Neural cell (in vitro differentiated cells): ENCODE measurements around the gene TOR3A. TPM values are rescaled to one million over a fixed set of nuclear protein-coding genes. Genes with fewer than 3 reads are reported as not detected.

Experiments
- H2AFZ ChIP-seq: fragments of 200-600, 300-800 bp; sonication (generic), shearing (Covaris generic); 2 replicates; pipeline ENCODE4 v1.6.0; 2014; ENCODE audit warnings: low read depth, mild to moderate bottlenecking, antibody characterized with exemption, low read length, moderate library complexity
- H3F3A ChIP-seq: fragments of 200-600 bp; shearing (Covaris generic); 2 replicates; pipeline ENCODE4 v1.6.1; 2016; ENCODE audit warnings: mild to moderate bottlenecking, moderate library complexity, mixed read lengths, antibody characterized with exemption, low read length; ENCODE audit not compliant: insufficient read depth, poor library complexity, severe bottlenecking
- H3K27ac ChIP-seq: fragments of 200-600, 300-800 bp; sonication (generic), shearing (Covaris generic); 2 replicates; pipeline ENCODE4 v1.5.1; 2014; ENCODE audit warnings: mild to moderate bottlenecking, low read length, moderate library complexity
- H3K27me3 ChIP-seq: fragments of 300-800, 200-600 bp; sonication (generic), shearing (Covaris generic); 2 replicates; pipeline ENCODE4 v1.6.0; 2014; ENCODE audit warnings: mild to moderate bottlenecking, low read depth, low read length, moderate library complexity; ENCODE audit not compliant: insufficient read depth
- H3K36me3 ChIP-seq: fragments of 300-800, 200-600 bp; sonication (generic), shearing (Covaris generic); 2 replicates; pipeline ENCODE4 v1.5.1; 2014; ENCODE audit warnings: mild to moderate bottlenecking, antibody characterized with exemption, low read length, moderate library complexity; ENCODE audit not compliant: insufficient read depth
- H3K4me2 ChIP-seq: fragments of 300-800, 200-600 bp; sonication (generic), shearing (Covaris generic); 2 replicates; pipeline ENCODE4 v1.6.0; 2014; ENCODE audit warnings: mild to moderate bottlenecking, low read length
- H3K4me3 ChIP-seq: fragments of 300-800, 200-600 bp; sonication (generic), shearing (Covaris generic); 2 replicates; pipeline ENCODE4 v1.5.1; 2014; ENCODE audit warnings: mild to moderate bottlenecking, low read length, moderate library complexity
- H3K79me2 ChIP-seq: fragments of 200-600 bp; shearing (Covaris generic); replicated peaks from 2 replicates; pipeline ENCODE4 v1.6.0; 2014; ENCODE audit warnings: mild to moderate bottlenecking, low read length, moderate library complexity; ENCODE audit not compliant: insufficient read depth
- H3K9ac ChIP-seq: fragments of 300-800, 200-600 bp; sonication (generic), shearing (Covaris generic); 2 replicates; pipeline ENCODE4 v1.6.1; 2016; ENCODE audit warnings: mild to moderate bottlenecking, low read length, mixed read lengths
- H3K9me2 ChIP-seq: fragments of 200-600 bp; shearing (Covaris generic); 2 replicates; pipeline ENCODE4 v1.6.1; 2016; ENCODE audit warnings: mild to moderate bottlenecking, low read length, mixed read lengths; ENCODE audit not compliant: insufficient read depth
- H3K9me3 ChIP-seq: fragments of 200-600, 300-800 bp; sonication (generic), shearing (Covaris generic); 2 replicates; pipeline ENCODE4 v1.6.1; 2016; ENCODE audit warnings: mild to moderate bottlenecking, mixed run types, low read length, moderate library complexity, mixed read lengths
- H4K20me1 ChIP-seq: fragments of 200-600 bp; shearing (Covaris generic); 2 replicates; pipeline ENCODE4 v1.6.1; 2016; ENCODE audit warnings: mild to moderate bottlenecking, mixed run types; ENCODE audit not compliant: insufficient read depth
- EP300 ChIP-seq: fragments of 450-650 bp; conservative IDR thresholded peaks from 2 replicates; pipeline ENCODE4 v1.6.1; 2014; ENCODE audit warnings: antibody characterized with exemption, mild to moderate bottlenecking, moderate library complexity; ENCODE audit not compliant: poor library complexity, severe bottlenecking
- EZH2 ChIP-seq: fragments of 200-600, 300-800 bp; shearing (Covaris generic), sonication (generic); IDR thresholded peaks from 2 replicates; pipeline ENCODE4 v1.6.1; 2014; ENCODE audit warnings: antibody characterized with exemption, low read length, borderline replicate concordance, mild to moderate bottlenecking; ENCODE audit not compliant: insufficient read depth, poor library complexity, severe bottlenecking
- MXI1 ChIP-seq: fragments of 450-650 bp; conservative IDR thresholded peaks from 2 replicates; pipeline ENCODE4 v1.6.1; 2014; ENCODE audit warnings: antibody characterized with exemption, mild to moderate bottlenecking; ENCODE audit not compliant: poor library complexity, severe bottlenecking
- POLR2AphosphoS5 ChIP-seq: IDR thresholded peaks from 2 replicates; pipeline ENCODE4 v1.6.1; 2012
- RAD21 ChIP-seq: fragments of 450-650 bp; conservative IDR thresholded peaks from 2 replicates; pipeline ENCODE4 v1.6.1; 2014; ENCODE audit warnings: antibody characterized with exemption, mild to moderate bottlenecking, moderate library complexity
- SMC3 ChIP-seq: fragments of 450-650 bp; conservative IDR thresholded peaks from 2 replicates; pipeline ENCODE4 v1.6.1; 2014; ENCODE audit warnings: antibody characterized with exemption, mild to moderate bottlenecking, moderate library complexity; ENCODE audit not compliant: poor library complexity
- TAF1 ChIP-seq: IDR thresholded peaks from 2 replicates; pipeline ENCODE4 v1.6.1; 2012; ENCODE audit warnings: low read depth
- polyA plus RNA-seq: library from polyadenylated mRNA; depleted of rRNA; stranded (reverse); fragments of >200 nt; gene quantifications from 2 replicates; pipeline ENCODE4 v1.2.3, GENCODE V29; 2014
- TF ChIP-seq, protein P1 (sequence below): IDR thresholded peaks from 2 replicates; pipeline ENCODE4 v1.6.1; 2012; ENCODE audit warnings: borderline replicate concordance
- TF ChIP-seq, protein P2 (sequence below): fragments of 450-650 bp; IDR thresholded peaks from 2 replicates; pipeline ENCODE4 v1.5.1; 2014; ENCODE audit warnings: antibody characterized with exemption, mild to moderate bottlenecking, moderate library complexity; ENCODE audit not compliant: poor library complexity, severe bottlenecking

Gene TOR3A
- polyA plus RNA-seq, 1 donor from 2014 or later = 13.5 TPM

DNA sequence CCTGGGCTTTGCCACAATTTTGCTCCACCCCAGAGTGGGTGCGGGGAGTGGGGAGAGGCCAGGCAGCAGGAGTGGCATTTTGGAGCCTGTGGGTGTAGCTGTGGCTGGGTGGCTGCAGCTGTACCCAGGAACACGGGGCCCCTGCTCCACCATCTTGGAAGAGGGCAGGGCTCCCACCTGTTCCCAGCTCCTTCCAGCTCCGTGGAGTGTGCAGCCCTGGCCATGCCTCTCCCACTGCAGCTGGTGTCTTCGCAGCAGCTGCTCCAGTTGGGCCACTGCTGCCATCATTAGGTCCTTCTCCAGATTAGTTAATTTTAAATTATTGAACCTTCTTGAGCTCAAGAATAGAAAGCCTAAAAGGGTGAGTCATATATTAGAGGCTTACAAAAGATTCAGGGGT lies 38.6 kb upstream of the TOR3A start:
- peaks cover 5% of the 10 kb centered on the region for H3K79me2 ChIP-seq
- H3K4me2 ChIP-seq = no peak overlapping the region
- no peak overlapping the region for H2AFZ ChIP-seq
- H3K9ac ChIP-seq = no peak overlapping the region
- H3K9me3 ChIP-seq = no peaks in the 10 kb centered on the region
- no peak for TF ChIP-seq SMC3
- TF ChIP-seq MXI1 = no peak
- TF ChIP-seq TAF1 = no peak
- no peak for TF ChIP-seq EZH2
- TF ChIP-seq POLR2AphosphoS5 = no peak
- no peak for TF ChIP-seq EP300
- TF ChIP-seq, protein P1, sequence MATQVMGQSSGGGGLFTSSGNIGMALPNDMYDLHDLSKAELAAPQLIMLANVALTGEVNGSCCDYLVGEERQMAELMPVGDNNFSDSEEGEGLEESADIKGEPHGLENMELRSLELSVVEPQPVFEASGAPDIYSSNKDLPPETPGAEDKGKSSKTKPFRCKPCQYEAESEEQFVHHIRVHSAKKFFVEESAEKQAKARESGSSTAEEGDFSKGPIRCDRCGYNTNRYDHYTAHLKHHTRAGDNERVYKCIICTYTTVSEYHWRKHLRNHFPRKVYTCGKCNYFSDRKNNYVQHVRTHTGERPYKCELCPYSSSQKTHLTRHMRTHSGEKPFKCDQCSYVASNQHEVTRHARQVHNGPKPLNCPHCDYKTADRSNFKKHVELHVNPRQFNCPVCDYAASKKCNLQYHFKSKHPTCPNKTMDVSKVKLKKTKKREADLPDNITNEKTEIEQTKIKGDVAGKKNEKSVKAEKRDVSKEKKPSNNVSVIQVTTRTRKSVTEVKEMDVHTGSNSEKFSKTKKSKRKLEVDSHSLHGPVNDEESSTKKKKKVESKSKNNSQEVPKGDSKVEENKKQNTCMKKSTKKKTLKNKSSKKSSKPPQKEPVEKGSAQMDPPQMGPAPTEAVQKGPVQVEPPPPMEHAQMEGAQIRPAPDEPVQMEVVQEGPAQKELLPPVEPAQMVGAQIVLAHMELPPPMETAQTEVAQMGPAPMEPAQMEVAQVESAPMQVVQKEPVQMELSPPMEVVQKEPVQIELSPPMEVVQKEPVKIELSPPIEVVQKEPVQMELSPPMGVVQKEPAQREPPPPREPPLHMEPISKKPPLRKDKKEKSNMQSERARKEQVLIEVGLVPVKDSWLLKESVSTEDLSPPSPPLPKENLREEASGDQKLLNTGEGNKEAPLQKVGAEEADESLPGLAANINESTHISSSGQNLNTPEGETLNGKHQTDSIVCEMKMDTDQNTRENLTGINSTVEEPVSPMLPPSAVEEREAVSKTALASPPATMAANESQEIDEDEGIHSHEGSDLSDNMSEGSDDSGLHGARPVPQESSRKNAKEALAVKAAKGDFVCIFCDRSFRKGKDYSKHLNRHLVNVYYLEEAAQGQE = no peak
- TF ChIP-seq, protein P2, sequence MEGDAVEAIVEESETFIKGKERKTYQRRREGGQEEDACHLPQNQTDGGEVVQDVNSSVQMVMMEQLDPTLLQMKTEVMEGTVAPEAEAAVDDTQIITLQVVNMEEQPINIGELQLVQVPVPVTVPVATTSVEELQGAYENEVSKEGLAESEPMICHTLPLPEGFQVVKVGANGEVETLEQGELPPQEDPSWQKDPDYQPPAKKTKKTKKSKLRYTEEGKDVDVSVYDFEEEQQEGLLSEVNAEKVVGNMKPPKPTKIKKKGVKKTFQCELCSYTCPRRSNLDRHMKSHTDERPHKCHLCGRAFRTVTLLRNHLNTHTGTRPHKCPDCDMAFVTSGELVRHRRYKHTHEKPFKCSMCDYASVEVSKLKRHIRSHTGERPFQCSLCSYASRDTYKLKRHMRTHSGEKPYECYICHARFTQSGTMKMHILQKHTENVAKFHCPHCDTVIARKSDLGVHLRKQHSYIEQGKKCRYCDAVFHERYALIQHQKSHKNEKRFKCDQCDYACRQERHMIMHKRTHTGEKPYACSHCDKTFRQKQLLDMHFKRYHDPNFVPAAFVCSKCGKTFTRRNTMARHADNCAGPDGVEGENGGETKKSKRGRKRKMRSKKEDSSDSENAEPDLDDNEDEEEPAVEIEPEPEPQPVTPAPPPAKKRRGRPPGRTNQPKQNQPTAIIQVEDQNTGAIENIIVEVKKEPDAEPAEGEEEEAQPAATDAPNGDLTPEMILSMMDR = no peak
- H3K4me3 ChIP-seq = no peak overlapping the region
- no peaks in the 10 kb centered on the region for H3F3A ChIP-seq
- H3K9me2 ChIP-seq = no peaks in the 10 kb centered on the region
- no peaks in the 10 kb centered on the region for H3K36me3 ChIP-seq
- no peaks in the 10 kb centered on the region for H3K27me3 ChIP-seq
- no peak overlapping the region for H3K27ac ChIP-seq
- H4K20me1 ChIP-seq = no peaks in the 10 kb centered on the region

- Histone ChIP-seq H2AFZ (no peak overlapping the region), H4K20me1 (no peaks in the 10 kb centered on the region), H3K4me2 (no peak overlapping the region), H3K9ac (no peak overlapping the region), H3K9me3 (no peaks in the 10 kb centered on the region), H3K79me2 (peaks cover 5% of the 10 kb centered on the region), H3K4me3 (no peak overlapping the region), H3K9me2 (no peaks in the 10 kb centered on the region), H3K36me3 (no peaks in the 10 kb centered on the region), H3K27me3 (no peaks in the 10 kb centered on the region), H3K27ac (no peak overlapping the region), H3F3A (no peaks in the 10 kb centered on the region)
- TF ChIP-seq, protein P2 = no peak
- TF ChIP-seq EP300 = no peak
- no peak for TF ChIP-seq POLR2AphosphoS5
- TF ChIP-seq EZH2 = no peak
- no peak for TF ChIP-seq RAD21
- TF ChIP-seq, protein P1 = no peak
- no peak for TF ChIP-seq MXI1
- TF ChIP-seq TAF1 = no peak
- TF ChIP-seq SMC3 = no peak
Observed at GRCh38 chr1:179043907-179044306, 38.0 kb upstream of the TOR3A start.
